HG03139 (cell line): Measurements from ENCODE around the gene GKN2.

ENCODE experiments used
- ATAC-seq: cut with Tn5 transposase; IDR thresholded peaks from one replicate; pipeline ENCODE4 v1.9.1; 2021; ENCODE audit not compliant: unreplicated experiment

The GKN2 gene, protein sequence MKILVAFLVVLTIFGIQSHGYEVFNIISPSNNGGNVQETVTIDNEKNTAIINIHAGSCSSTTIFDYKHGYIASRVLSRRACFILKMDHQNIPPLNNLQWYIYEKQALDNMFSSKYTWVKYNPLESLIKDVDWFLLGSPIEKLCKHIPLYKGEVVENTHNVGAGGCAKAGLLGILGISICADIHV

GRCh38 chr2:68952887-68953521, at the start of gene GKN2:
GKN2 (minus strand) TSS chr2:68952893; CDS start chr2:68952861, 32 bp downstream.
- ATAC-seq: no peak

GRCh38 chr2:69001879-69002278, 49.2 kb upstream of the GKN2 start:
- no peak for ATAC-seq

- no peak for ATAC-seq
Observed at GRCh38 chr2:68997401-68997800, 44.7 kb upstream of the GKN2 start.

GRCh38 chr2:68995916-68996315, 43.2 kb upstream of the GKN2 start:
- no peak for ATAC-seq

- no peak for ATAC-seq
Observed at GRCh38 chr2:68994864-68995263, 42.2 kb upstream of the GKN2 start.

GRCh38 chr2:68993660-68994059, 41.0 kb upstream of the GKN2 start:
- no peak for ATAC-seq

- no peak for ATAC-seq
Observed at GRCh38 chr2:68992933-68993332, 40.2 kb upstream of the GKN2 start.

DNA sequence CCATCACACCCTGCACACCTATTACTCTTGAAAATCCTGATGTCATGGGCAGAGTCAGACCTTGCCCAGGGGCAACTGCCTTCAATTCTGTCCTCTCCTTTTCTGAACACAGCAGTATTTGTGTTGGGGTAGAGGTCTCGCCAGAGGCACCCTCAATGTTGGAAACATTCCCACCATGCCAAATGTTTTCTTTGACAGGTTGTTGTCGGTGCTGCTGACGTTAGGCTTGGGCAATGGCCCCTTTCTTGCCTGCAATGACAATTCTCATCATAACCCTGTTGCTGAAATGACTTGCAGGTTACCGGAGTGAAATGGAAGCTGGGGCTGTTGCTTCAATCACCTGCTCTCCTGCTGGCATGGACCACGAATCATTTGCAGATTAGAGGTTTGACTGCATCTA, 39.6 kb upstream of the GKN2 start:
- ATAC-seq: no peak

DNA sequence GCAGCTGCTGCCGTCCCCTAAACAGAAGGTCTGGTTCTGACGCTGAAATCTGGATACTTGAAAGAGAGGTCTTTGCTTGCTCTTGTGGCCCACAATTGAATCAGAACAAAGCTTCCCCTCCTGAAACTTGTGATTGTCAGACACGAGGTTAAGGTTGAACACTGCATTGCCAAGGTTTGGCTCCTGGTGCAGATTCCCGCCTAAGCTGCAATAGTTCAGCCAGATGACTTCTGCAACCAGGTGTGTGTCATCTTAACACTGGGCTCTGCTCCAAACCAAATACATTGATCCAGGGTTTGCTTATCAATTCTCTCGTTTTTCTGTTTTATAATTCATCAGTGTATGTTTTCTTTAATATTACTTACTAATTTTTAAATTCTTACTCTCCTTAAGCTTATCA, 36.3 kb upstream of the GKN2 start:
- no peak for ATAC-seq

- no peak for ATAC-seq
Observed at GRCh38 chr2:68987021-68987503, 34.4 kb upstream of the GKN2 start.

DNA sequence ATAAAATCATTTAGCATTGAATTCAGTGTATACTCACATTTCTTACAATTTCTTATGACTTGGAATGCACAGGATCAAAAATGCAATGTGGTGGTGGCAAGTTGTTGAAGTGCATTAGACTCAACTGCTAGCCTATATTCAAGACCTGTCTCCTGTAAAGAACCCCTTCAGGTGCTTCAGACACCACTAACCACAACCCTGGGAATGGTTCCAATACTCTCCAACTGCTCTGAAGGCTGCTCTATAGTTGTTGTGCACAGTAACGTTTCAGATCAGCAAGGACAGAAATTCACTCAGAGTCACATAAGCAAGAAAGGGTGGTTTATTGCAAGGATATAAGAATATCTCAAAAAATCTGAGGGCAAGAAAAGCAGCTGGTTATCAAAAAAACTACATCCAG, 28.3 kb upstream of the GKN2 start:
- no peak for ATAC-seq

DNA sequence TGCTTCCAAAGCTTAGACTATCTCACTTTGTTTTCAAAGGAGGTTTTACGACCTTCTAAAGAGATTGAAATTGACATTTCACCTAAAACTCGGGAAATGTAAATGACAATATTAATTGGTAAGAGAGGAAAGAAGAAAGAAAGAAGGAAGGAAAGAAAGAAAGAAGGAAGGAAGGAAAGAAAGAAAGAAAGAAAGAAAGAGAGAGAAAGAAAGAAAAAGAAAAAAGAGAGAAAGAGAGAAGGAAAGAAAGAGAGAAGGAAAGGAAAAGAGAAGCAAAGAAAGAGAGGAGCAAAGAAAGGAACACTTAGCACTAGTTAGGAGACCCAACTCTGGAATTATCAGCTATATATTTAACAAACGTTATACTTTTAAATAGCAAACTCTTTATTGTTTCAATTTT, 25.4 kb upstream of the GKN2 start:
- no peak for ATAC-seq

GRCh38 chr2:68977453-68977852, 24.8 kb upstream of the GKN2 start:
- ATAC-seq: no peak

DNA sequence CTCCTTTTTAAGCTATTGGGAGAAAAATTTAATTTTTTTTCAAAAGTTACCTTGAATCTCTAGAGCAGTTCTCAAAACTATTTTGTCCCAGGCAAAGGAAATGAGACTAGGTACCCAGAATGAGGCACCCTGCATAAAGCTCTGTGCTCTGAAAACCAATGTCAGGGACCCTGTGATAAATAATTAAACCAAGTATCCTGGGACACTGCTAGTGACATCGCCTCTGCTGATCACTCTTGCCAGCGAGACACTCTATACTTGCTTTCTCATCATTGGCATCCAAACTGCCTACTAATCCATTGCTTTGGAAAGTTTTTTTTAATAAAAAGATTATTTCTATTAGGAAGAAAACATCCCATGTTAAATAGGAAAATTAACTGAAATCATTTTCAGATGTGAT, 23.2 kb upstream of the GKN2 start:
- no peak for ATAC-seq

GRCh38 chr2:68974946-68975665, 22.4 kb upstream of the GKN2 start:
- no peak for ATAC-seq

- ATAC-seq: no peak
Observed at GRCh38 chr2:68974251-68974650, 21.6 kb upstream of the GKN2 start, which contains the start of gene GKN1. GKN1 (plus strand) TSS chr2:68974636; CDS start chr2:68974678, 42 bp downstream.

DNA sequence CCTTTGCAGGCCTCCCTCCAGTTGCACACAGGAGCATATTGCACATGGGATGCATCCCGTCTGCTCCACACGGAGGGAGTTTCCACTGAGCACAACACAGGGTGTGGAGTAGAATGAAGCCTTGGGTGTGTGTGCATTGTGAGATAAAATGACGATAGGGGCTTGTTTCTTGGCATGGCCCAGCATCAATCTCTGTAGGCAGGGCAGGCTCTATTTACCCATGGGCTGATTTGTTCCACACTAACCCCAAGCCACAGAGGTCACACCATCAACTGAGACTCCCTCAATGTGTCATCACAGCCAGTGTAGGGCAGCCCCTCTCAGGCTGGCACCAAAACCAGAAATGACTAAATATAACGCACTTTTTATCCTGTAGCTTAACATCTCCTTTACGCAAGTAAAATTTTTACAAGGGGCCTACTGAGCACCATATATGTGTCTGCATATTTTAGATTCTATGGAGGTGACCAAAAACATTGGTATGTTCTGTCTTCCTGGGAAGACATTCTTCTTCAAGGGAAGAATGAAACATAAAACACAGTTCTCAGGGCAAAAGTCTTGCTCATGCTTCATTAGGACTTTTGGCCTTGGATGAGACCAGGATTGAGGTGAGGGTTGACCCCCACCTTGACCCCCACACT, 19.0 kb upstream of the GKN2 start:
- no peak for ATAC-seq

GRCh38 chr2:68970566-68971265, 18.0 kb upstream of the GKN2 start:
- no peak for ATAC-seq

DNA sequence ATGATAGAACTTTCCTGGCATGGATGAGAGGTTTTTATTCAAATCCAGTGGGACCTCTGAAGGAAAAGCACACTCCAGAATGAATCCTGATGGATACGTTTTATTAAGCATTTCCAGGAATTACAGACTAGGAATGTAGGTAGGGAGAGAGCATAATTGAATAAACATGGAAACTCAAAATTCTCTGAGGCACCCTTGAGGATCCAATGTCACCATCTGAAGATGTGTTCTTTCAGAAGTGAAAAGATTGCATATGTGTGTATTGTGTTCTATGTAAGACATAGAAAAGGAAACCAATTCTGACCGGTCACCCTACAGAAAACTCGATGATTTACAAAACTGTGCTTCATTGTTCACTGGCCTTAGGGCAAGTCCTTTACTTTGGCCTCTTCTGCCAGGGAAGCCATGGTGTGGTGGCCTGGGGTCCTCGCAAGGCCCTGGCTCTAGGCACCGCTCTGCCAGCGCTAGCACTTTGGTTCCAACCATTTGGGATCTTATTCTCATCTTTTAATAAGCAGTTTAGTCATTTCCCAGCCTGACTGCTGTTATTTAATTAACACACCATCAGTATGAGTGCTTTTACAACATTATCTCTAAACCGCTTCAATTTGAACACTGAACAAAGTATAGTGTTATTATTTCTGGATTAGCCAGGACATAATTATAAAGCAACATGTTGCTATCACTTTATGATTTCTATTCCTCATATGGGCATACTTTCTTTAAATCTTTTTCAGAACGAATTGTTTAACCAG, 17.2 kb upstream of the GKN2 start:
- ATAC-seq: no peak

GRCh38 chr2:68968221-68968620, 15.5 kb upstream of the GKN2 start:
- ATAC-seq: no peak
